Ectodermal cell (in vitro differentiated cells): ENCODE data around the gene SEPTIN5.

Source experiments
- H3K27ac ChIP-seq: 2 replicates; pipeline ENCODE4 v1.7.0; 2013; ENCODE audit warnings: mild to moderate bottlenecking, low read depth, low read length; ENCODE audit not compliant: insufficient read depth, poor library complexity, severe bottlenecking
- H3K27me3 ChIP-seq: 2 replicates; pipeline ENCODE4 v1.7.0; 2013; ENCODE audit warnings: mild to moderate bottlenecking, low read length; ENCODE audit not compliant: insufficient read depth, control insufficient read depth, poor library complexity, severe bottlenecking
- H3K36me3 ChIP-seq: one replicate; pipeline ENCODE4 v1.7.0; 2013; ENCODE audit warnings: low read length; ENCODE audit not compliant: control insufficient read depth, insufficient read depth
- H3K4me1 ChIP-seq: one replicate; pipeline ENCODE4 v1.7.0; 2013; ENCODE audit warnings: low read length; ENCODE audit not compliant: control insufficient read depth, insufficient read depth
- H3K4me3 ChIP-seq: 2 replicates; pipeline ENCODE4 v1.7.0; 2013; ENCODE audit warnings: low read depth, low read length, control low read depth; ENCODE audit not compliant: insufficient read depth
- H3K9me3 ChIP-seq: 2 replicates; pipeline ENCODE4 v1.7.0; 2013; ENCODE audit warnings: mild to moderate bottlenecking, low read length, moderate library complexity; ENCODE audit not compliant: control insufficient read depth
- WGBS, 2 experiments: methylation state at CpG; one replicate each; pipeline ENCODE4 v1.1.7; 2013; ENCODE audit warnings: missing lambda C conversion rate in 2 of 2; 5-methylcytosine and 5-hydroxymethylcytosine counted together

SEPTIN5 gene

GRCh38 chr22:19728271-19728670 lies 14.0 kb downstream of the SEPTIN5 start:
- no peaks in the 10 kb centered on the region for H3K36me3 ChIP-seq
- H3K27me3 ChIP-seq, result peaks cover 78% of the 10 kb centered on the region
- no peak overlapping the region for H3K4me3 ChIP-seq
- H3K9me3 ChIP-seq, result no peaks in the 10 kb centered on the region
- 84 to 86% methylated on average over 6 of the region's 6 CpGs for WGBS, 2 experiments
- no peak overlapping the region for H3K27ac ChIP-seq
- peaks cover 15% of the 10 kb centered on the region for H3K4me1 ChIP-seq

- H3K4me3 ChIP-seq, result no peak overlapping the region
- peaks cover 10% of the 10 kb centered on the region for H3K4me1 ChIP-seq
- H3K27me3 ChIP-seq, result peaks cover 73% of the 10 kb centered on the region
- H3K36me3 ChIP-seq, result no peaks in the 10 kb centered on the region
- H3K9me3 ChIP-seq, result no peaks in the 10 kb centered on the region
- no peak overlapping the region for H3K27ac ChIP-seq
- WGBS, 2 experiments, result 60 to 71% methylated on average over 10 of the region's 10 CpGs
Measured at GRCh38 chr22:19728836-19729235, 14.5 kb downstream of the SEPTIN5 start.

GRCh38 chr22:19729507-19729906 lies 15.2 kb downstream of the SEPTIN5 start:
- Histone ChIP-seq H3K27ac (no peak overlapping the region), H3K36me3 (no peaks in the 10 kb centered on the region), H3K27me3 (peaks cover 66% of the 10 kb centered on the region), H3K4me1 (peaks cover 6% of the 10 kb centered on the region), H3K4me3 (no peak overlapping the region), H3K9me3 (no peaks in the 10 kb centered on the region)
- WGBS, 2 experiments, result 90 to 91% methylated on average over 9 of the region's 9 CpGs

DNA sequence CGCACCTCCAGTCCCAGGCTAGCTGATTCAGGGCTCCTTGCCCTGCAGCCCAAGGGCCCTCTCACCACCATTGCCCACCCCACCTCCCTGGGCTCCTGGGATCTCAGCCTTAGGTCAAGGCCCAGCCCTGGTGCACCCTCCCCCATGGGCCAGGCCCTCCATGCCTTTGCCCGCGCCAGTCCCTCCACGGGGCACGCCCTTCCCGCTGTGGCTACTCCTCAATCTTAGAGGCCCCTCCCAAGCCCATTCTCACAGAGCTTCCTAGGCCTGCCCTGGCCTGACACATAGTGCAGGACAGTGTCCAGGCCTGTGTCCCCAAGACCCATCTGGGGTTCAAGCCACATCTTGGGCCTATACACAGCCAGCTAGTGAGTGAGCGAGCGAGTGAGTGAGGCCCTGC lies 15.9 kb downstream of the SEPTIN5 start:
- H3K27me3 ChIP-seq, result peaks cover 59% of the 10 kb centered on the region
- H3K36me3 ChIP-seq, result no peaks in the 10 kb centered on the region
- H3K27ac ChIP-seq, result no peak overlapping the region
- 95 to 96% methylated on average over 8 of the region's 8 CpGs for WGBS, 2 experiments
- peaks cover 4% of the 10 kb centered on the region for H3K4me1 ChIP-seq
- H3K9me3 ChIP-seq, result no peaks in the 10 kb centered on the region
- H3K4me3 ChIP-seq, result no peak overlapping the region

- Histone ChIP-seq H3K27ac (no peak overlapping the region), H3K36me3 (no peaks in the 10 kb centered on the region), H3K27me3 (peaks cover 53% of the 10 kb centered on the region), H3K4me1 (peaks cover 4% of the 10 kb centered on the region), H3K4me3 (peak overlapping the region; percentile 22), H3K9me3 (no peaks in the 10 kb centered on the region)
- 13% methylated on average over 48 of the region's 48 CpGs for WGBS, 2 experiments
Measured at GRCh38 chr22:19730655-19731360, 16.5 kb downstream of the SEPTIN5 start.

DNA sequence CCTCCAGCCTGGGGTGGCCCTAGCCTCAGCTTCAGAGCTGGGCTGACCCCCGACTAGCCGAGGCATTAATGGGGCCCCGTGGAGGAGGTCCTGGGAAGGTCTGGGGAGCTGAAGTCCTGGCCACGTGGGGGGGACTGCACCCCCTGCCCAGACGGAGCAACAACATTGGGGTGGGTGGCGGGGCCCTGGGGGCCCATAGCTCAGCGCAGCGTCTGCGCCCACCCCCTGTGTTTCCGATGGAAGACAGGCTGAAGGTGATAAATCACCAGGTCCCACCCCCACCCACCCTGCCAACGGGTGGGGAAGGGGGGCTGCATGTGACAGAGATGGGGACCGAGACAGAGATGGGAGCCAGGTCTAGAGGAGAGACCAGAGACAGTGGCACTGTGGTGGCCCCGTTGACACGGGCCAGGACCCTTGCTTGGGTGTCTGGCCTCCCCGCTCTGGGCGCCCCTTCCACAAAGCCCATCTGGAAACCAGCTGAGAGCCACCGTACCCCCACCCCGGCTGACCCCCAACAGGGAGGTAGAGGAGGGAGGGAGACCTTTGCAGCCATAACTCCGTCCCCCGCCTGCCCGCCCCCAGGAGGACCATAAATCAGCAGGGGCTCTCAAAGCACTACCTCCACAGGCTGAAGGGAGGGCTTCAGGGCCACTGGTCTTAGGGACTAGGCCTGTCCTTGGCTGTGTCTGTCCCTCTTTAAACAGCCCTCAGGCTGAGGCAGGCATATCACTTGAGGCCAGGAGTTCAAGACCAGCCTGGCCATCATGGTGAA lies 17.2 kb downstream of the SEPTIN5 start:
- 83 to 86% methylated on average over 21 of the region's 21 CpGs for WGBS, 2 experiments
- Histone ChIP-seq H3K4me3 (no peak overlapping the region), H3K27me3 (peaks cover 46% of the 10 kb centered on the region), H3K9me3 (no peaks in the 10 kb centered on the region), H3K36me3 (no peaks in the 10 kb centered on the region), H3K27ac (no peak overlapping the region), H3K4me1 (peaks cover 7% of the 10 kb centered on the region)

DNA sequence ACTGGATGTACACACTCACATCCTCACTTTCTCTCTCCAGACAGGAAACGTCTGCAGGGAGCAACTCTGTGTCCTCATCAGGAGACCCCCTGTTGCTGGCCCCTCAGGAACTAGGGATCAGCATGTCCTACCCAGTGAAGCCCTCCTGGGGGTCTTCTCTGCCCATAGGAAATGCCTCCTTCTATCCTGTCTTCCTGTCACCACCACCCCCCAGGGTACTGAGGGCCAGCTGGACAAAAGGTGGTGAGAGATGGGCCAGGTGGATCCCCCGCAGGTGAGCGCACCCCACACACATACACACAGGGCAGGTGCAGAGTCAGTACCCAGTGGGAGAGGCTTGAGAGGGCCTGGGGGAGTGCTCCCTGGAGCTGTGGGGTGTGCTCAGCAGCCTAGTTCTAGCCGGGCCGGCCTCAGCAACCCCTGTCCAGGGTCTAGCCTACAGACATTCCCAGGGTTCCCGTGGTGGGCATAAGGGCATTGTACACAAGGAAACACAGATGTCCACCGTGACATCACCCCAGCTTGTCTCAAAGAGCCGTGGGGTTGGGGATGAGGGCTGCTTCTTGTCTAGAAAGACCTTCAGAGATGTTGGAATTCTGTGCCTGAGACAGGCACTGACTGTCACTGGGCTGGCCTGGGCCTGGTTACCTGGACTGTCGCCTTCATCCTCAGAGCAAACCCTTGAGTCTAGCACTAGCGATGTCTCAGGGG lies 18.3 kb downstream of the SEPTIN5 start:
- no peak overlapping the region for H3K4me3 ChIP-seq
- H3K27ac ChIP-seq, result no peak overlapping the region
- no peaks in the 10 kb centered on the region for H3K36me3 ChIP-seq
- WGBS, 2 experiments, result 89 to 91% methylated on average over 10 of the region's 10 CpGs
- H3K27me3 ChIP-seq, result peaks cover 36% of the 10 kb centered on the region
- no peaks in the 10 kb centered on the region for H3K9me3 ChIP-seq
- peaks cover 16% of the 10 kb centered on the region for H3K4me1 ChIP-seq

DNA sequence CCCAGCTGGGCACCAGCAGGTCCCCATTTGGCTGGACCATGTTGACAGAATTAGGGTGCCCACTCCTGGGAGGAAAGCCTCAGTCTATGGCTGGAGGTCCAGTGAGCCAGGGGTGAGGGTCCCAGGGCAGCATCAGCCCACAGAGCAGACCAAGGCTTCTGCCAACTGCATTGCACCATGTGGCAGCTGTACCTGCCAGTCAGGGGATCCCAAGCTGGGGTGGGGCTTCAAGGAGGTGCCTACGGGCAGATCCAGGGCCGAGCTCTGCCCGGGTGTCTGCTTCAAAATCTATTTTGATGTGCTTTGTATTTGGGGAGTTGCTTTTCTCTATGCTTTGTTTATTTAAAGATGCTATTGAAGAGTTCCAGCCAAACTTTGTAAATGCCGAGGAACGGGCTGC lies 19.5 kb downstream of the SEPTIN5 start:
- Histone ChIP-seq H3K36me3 (no peaks in the 10 kb centered on the region), H3K4me1 (peaks cover 28% of the 10 kb centered on the region), H3K27me3 (peaks cover 24% of the 10 kb centered on the region), H3K9me3 (no peaks in the 10 kb centered on the region), H3K4me3 (no peak overlapping the region), H3K27ac (no peak overlapping the region)
- WGBS, 2 experiments, result 93% methylated on average over 5 of the region's 5 CpGs

DNA sequence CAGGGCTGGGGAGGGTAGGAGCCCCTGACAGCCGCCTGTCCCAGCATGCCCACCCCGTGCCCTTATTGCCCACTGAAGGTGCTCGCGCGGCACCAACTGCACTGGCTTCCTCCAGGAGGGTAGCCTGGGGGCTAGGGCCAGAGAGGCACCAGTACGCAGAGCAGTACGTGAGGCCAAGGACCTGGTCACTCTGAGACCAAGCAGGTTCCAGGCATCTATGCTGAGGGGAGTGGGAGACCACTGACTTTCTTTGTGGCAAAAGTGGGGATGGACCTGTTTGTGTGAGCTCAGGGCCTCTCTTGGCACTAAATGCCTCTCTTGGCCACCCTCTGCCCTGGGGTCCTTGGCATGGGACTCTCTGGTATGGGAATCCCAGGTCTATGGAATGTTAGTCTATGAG lies 19.9 kb downstream of the SEPTIN5 start:
- no peak overlapping the region for H3K27ac ChIP-seq
- no peaks in the 10 kb centered on the region for H3K36me3 ChIP-seq
- peaks cover 20% of the 10 kb centered on the region for H3K27me3 ChIP-seq
- H3K4me1 ChIP-seq, result peaks cover 32% of the 10 kb centered on the region
- H3K9me3 ChIP-seq, result no peaks in the 10 kb centered on the region
- 95 to 97% methylated on average over 7 of the region's 7 CpGs for WGBS, 2 experiments
- no peak overlapping the region for H3K4me3 ChIP-seq

- 86 to 89% methylated on average over 5 of the region's 5 CpGs for WGBS, 2 experiments
- Histone ChIP-seq H3K27me3 (peaks cover 12% of the 10 kb centered on the region), H3K36me3 (no peaks in the 10 kb centered on the region), H3K27ac (no peak overlapping the region), H3K9me3 (no peaks in the 10 kb centered on the region), H3K4me1 (peaks cover 36% of the 10 kb centered on the region), H3K4me3 (no peak overlapping the region)
Measured at GRCh38 chr22:19734837-19735382, 20.6 kb downstream of the SEPTIN5 start.
